OCI-LY3 (cell line): ENCODE data around the gene MYT1.

Source experiments
- EZH2phosphoT487 ChIP-seq: fragments of 200-600 bp; shearing (Covaris generic); IDR thresholded peaks from 2 replicates; pipeline ENCODE4 v1.6.1; 2018; ENCODE audit warnings: antibody characterized with exemption, mixed run types, low read depth
- TF ChIP-seq, protein P1 (sequence below): fragments of 200-600, 300-600 bp; sonication (generic); IDR thresholded peaks from 2 replicates; pipeline ENCODE4 v1.5.1; 2014; ENCODE audit warnings: antibody characterized with exemption, low read length, low read depth

DNA sequence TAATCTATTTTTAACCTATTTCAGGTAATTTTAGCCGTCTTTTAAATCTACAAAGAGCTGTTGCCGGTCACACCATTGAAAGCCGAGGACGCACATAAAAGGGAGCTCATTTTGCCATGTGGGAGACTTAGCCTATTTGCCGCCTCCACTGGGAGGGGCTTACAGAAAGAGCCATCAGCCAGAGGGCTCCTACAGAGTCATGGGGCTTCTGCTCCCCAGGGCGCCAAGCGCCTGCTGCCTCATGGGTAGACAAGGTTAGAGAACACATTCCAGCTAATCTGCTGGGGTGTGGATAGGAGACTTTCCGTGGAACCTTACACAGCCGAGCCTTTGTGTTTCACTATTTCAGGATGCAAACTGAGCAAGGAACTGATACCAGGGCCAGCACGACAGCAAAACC lies 103.9 kb downstream of the MYT1 start:
- TF ChIP-seq, protein P1, sequence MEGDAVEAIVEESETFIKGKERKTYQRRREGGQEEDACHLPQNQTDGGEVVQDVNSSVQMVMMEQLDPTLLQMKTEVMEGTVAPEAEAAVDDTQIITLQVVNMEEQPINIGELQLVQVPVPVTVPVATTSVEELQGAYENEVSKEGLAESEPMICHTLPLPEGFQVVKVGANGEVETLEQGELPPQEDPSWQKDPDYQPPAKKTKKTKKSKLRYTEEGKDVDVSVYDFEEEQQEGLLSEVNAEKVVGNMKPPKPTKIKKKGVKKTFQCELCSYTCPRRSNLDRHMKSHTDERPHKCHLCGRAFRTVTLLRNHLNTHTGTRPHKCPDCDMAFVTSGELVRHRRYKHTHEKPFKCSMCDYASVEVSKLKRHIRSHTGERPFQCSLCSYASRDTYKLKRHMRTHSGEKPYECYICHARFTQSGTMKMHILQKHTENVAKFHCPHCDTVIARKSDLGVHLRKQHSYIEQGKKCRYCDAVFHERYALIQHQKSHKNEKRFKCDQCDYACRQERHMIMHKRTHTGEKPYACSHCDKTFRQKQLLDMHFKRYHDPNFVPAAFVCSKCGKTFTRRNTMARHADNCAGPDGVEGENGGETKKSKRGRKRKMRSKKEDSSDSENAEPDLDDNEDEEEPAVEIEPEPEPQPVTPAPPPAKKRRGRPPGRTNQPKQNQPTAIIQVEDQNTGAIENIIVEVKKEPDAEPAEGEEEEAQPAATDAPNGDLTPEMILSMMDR = no peak
- no peak for TF ChIP-seq EZH2phosphoT487
